GM12878 (cell line): ENCODE measurements around the gene UBA6. TPM values are rescaled to one million over a fixed set of nuclear protein-coding genes. Genes with fewer than 3 reads are reported as not detected.

Experiments
- ATAC-seq: fragments of 200-7000 bp; cut with Tn5 transposase; 3 replicates; pipeline ENCODE4 v1.9.1; 2020; ENCODE audit warnings: mild to moderate bottlenecking, moderate library complexity
- BruUV-seq: library from RNA; stranded (reverse); fragments of 400-500 nt; replicated peaks from 2 replicates; lab custom pipeline; 2021; lab: Mats Ljungman, UMichigan
- CTCF ChIA-PET: fragments of 300-600 bp; sonication (Branson Sonifier 250); formaldehyde crosslinking; extraction: SDS; loops from one replicate; lab custom pipeline; 2021; ENCODE audit warnings: inconsistent platforms; lab: Yijun Ruan, JAX
- POLR2A ChIA-PET: fragments of 350-600 bp; formaldehyde crosslinking; extraction: SDS; loops from one replicate; lab custom pipeline; 2021; ENCODE audit warnings: inconsistent platforms; lab: Charles Lee
- RAD21 ChIA-PET: fragments of 300-600 bp; sonication (Branson Sonifier 250); formaldehyde crosslinking; loops from one replicate; lab custom pipeline; 2023; ENCODE audit warnings: antibody characterized with exemption; ENCODE audit not compliant: unreplicated experiment; lab: Charles Lee
- SMC1A ChIA-PET: fragments of 300-600 bp; sonication (Branson Sonifier 250); formaldehyde crosslinking; loops from one replicate; lab custom pipeline; 2023; ENCODE audit not compliant: unreplicated experiment, uncharacterized antibody; lab: Charles Lee
- DNase-seq: peaks from one replicate; pipeline ENCODE4 v3.0.0-alpha.2; 2011; ENCODE audit warnings: low read depth, low spot score
- FAIRE-seq: peaks from 3 replicates; lab custom pipeline; 2011; peaks lifted over from hg19 to GRCh38; lab: Jason Lieb, UNC
- H2AFZ ChIP-seq: 2 replicates; pipeline ENCODE4 v1.6.0; 2011; ENCODE audit warnings: low read depth, low read length, control low read depth; ENCODE audit not compliant: control insufficient read depth
- H3K27ac ChIP-seq: 2 replicates; pipeline ENCODE4 v1.5.1; 2011; ENCODE audit warnings: control low read depth; ENCODE audit not compliant: control insufficient read depth, insufficient read depth
- H3K27me3 ChIP-seq, 2 experiments: replicated peaks in 1 of 2; 2 replicates each; pipeline versions ENCODE4 v1.6.0 to v1.6.1; 2011; ENCODE audit warnings: low read length in 1 of 2; ENCODE audit not compliant: control insufficient read depth in 2 of 2, insufficient read depth in 2 of 2
- H3K36me3 ChIP-seq, 2 experiments: 2 replicates each; pipeline ENCODE4 v1.5.1; 2011; ENCODE audit warnings: low read length in 1 of 2; ENCODE audit not compliant: control insufficient read depth in 2 of 2, insufficient read depth in 2 of 2
- H3K4me1 ChIP-seq: 2 replicates; pipeline ENCODE4 v1.6.1; 2011; ENCODE audit warnings: mild to moderate bottlenecking, low read length, moderate library complexity, mixed read lengths; ENCODE audit not compliant: control insufficient read depth, insufficient read depth
- H3K4me2 ChIP-seq: 2 replicates; pipeline ENCODE4 v1.6.0; 2011; ENCODE audit warnings: control low read depth; ENCODE audit not compliant: control insufficient read depth, insufficient read depth
- H3K4me3 ChIP-seq: fragments of 200-600 bp; sonication (generic); 2 replicates; pipeline ENCODE4 v1.5.1; 2016
- H3K79me2 ChIP-seq: 2 replicates; pipeline ENCODE4 v1.6.0; 2011; ENCODE audit warnings: low read length; ENCODE audit not compliant: control insufficient read depth, insufficient read depth
- H3K9ac ChIP-seq: 2 replicates; pipeline ENCODE4 v1.8.0; 2011; ENCODE audit warnings: low read length, control low read depth, mixed read lengths; ENCODE audit not compliant: control insufficient read depth, insufficient read depth
- H3K9me3 ChIP-seq: replicated peaks from 3 replicates; pipeline ENCODE4 v1.5.1; 2011; ENCODE audit warnings: mild to moderate bottlenecking, low read length; ENCODE audit not compliant: control insufficient read depth, insufficient read depth
- H4K20me1 ChIP-seq: 2 replicates; pipeline ENCODE4 v1.6.0; 2011; ENCODE audit not compliant: control insufficient read depth, insufficient read depth
- CBX5 ChIP-seq: sonication (generic); IDR thresholded peaks from 2 replicates; pipeline ENCODE4 v1.6.1; 2016; ENCODE audit warnings: low read depth, moderate library complexity, mild to moderate bottlenecking, inconsistent platforms
- ZBTB40 ChIP-seq: fragments of 450-650 bp; IDR thresholded peaks from 2 replicates; pipeline ENCODE4 v1.6.1; 2016; ENCODE audit warnings: mild to moderate bottlenecking, moderate library complexity, borderline replicate concordance
- WGBS: methylation state at CpG from one replicate; pipeline ENCODE4 v1.1.6; 2016; ENCODE audit warnings: low lambda C conversion rate; ENCODE audit not compliant: insufficient replicate concordance, insufficient coverage; ENCODE audit errors: missing lambda C conversion rate; 5-methylcytosine and 5-hydroxymethylcytosine counted together
- in situ Hi-C: fragments of 300-500 bp; cut with MboI; formaldehyde crosslinking; loops from 9 replicates; pipeline ENCODE4 v1.14.3; 2018; ENCODE audit warnings: mixed read lengths
- intact Hi-C: fragments of 100-400 bp; cut with micrococcal nuclease; formaldehyde crosslinking; loops from one replicate; pipeline ENCODE4 v1.14.2; 2022; ENCODE audit not compliant: unreplicated experiment
- polyA plus RNA-seq, 11 experiments: library from polyadenylated mRNA; depleted of rRNA in 4 of 11; unstranded in 6 of 11; stranded (reverse) in 5 of 11; fragments of >200 nt; fragmentation: Nextera tagmentation in 4 of 11; fragmentation: Illumina TruSeq in 1 of 11; extraction: Ambion mirVana in 4 of 11; extraction: Trizol in 1 of 11; gene quantifications; 1 replicate in 1 of 11; 2 replicates in 10 of 11; pipeline versions ENCODE4 v1.2.1 to v1.2.3, GENCODE V29; 2011 to 2016; ENCODE audit warnings: inconsistent platforms in 2 of 11, missing spikeins in 2 of 11, low read depth in 1 of 11
- total RNA-seq, 4 experiments: library from RNA; depleted of rRNA in 3 of 4; stranded (reverse); fragments of >200 nt in 3 of 4; fragmentation: Illumina TruSeq in 1 of 4; extraction: Trizol in 1 of 4; gene quantifications; 2 replicates each; pipeline versions ENCODE4 v1.2.1 to v1.2.3, GENCODE V29; 2013 to 2021
- TF ChIP-seq, protein P1 (sequence below): fragments of 450-650 bp; IDR thresholded peaks from 2 replicates; pipeline ENCODE4 v1.6.1; 2016; ENCODE audit warnings: mild to moderate bottlenecking

Gene UBA6
- total and polyA plus RNA-seq, 10 of the 15 experiments (the other 5 are each of a cell fraction or from before 2014, with no cell fraction given), result 7.9 to 70.6 (median 34.7) TPM

- intact Hi-C loops, result loop anchor here (5.0 kb wide), 1 partner anchor 648 kb away; no protein-coding TSS in a partner anchor
- Histone ChIP-seq H3K4me1 (no peaks in the 10 kb centered on the region), H3K9ac (peak overlapping the region; percentile 98; the same call in 1 of the 2 replicates), H3K4me2 (peak overlapping the region; percentile 70), H2AFZ (peak overlapping the region; percentile 93; the same call in 1 of the 2 replicates), H3K27ac (peak overlapping the region; percentile 95), H3K36me3 (peaks cover 0 to 11% of the 10 kb centered on the region in 2 experiments; a peak in 1 of 4 replicates), H3K79me2 (peaks cover 68% of the 10 kb centered on the region), H3K9me3 (peaks cover 7% of the 10 kb centered on the region; the same call in 2 of the 3 replicates), H3K27me3 (no peaks in the 10 kb centered on the region), H3K4me3 (peak overlapping the region; percentile 77), H4K20me1 (no peaks in the 10 kb centered on the region)
- no peak for FAIRE-seq
- RAD21 ChIA-PET, result interaction anchor here (1.1 to 1.6 kb wide), 7 partner anchors 9 to 154 kb away, joined by 3 to 5 read pairs (median 3); partner anchors contain the start of genes CENPC and STAP1
- no TSS peak for BruUV-seq
- WGBS, result 86% methylated on average over 18 of the region's 18 CpGs
- DNase-seq, result no peak
- TF ChIP-seq ZBTB40 (0 out of 2 replicates have a peak, but pooled peaks have one; percentile 40), CBX5 (no peak)
- TF ChIP-seq, protein P1, sequence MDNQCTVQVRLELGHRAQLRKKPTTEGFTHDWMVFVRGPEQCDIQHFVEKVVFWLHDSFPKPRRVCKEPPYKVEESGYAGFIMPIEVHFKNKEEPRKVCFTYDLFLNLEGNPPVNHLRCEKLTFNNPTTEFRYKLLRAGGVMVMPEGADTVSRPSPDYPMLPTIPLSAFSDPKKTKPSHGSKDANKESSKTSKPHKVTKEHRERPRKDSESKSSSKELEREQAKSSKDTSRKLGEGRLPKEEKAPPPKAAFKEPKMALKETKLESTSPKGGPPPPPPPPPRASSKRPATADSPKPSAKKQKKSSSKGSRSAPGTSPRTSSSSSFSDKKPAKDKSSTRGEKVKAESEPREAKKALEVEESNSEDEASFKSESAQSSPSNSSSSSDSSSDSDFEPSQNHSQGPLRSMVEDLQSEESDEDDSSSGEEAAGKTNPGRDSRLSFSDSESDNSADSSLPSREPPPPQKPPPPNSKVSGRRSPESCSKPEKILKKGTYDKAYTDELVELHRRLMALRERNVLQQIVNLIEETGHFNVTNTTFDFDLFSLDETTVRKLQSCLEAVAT, result peak; percentile 98
- ATAC-seq, result no peak
- SMC1A ChIA-PET, result interaction anchor here (0.9 to 5.1 kb wide), 9 partner anchors 8 to 156 kb away, joined by 3 to 33 read pairs (median 5); no protein-coding TSS in a partner anchor
- POLR2A ChIA-PET, result interaction anchor here (0.6 to 3.3 kb wide), 5 partner anchors 10 to 203 kb away, joined by 3 to 18 read pairs (median 4); partner anchors contain the start of gene CENPC
- CTCF ChIA-PET, result interaction anchor here (0.5 to 3.5 kb wide), 14 partner anchors 8 to 156 kb away, joined by 3 to 18 read pairs (median 4); partner anchors contain the start of genes CENPC and STAP1
- in situ Hi-C loops, result loop anchor here (10.0 kb wide), 1 partner anchor 645 kb away; no protein-coding TSS in a partner anchor
Measured at GRCh38 chr4:67699603-67700002, 1.4 kb downstream of the UBA6 start.
